ENCODE results near the gene GALNT15.

Gene GALNT15

GRCh38 chr3:16177382-16177781, 2.9 kb downstream of the GALNT15 start:
- no peak overlapping the region for H3K27ac ChIP-seq (ENCODE audit: low read length)
- H3K9me3 ChIP-seq (ENCODE audit: insufficient read depth, low read length) = no peaks in the 10 kb centered on the region
- no peak overlapping the region for H3K9ac ChIP-seq (ENCODE audit: low read length)
- TF ChIP-seq, protein P1, sequence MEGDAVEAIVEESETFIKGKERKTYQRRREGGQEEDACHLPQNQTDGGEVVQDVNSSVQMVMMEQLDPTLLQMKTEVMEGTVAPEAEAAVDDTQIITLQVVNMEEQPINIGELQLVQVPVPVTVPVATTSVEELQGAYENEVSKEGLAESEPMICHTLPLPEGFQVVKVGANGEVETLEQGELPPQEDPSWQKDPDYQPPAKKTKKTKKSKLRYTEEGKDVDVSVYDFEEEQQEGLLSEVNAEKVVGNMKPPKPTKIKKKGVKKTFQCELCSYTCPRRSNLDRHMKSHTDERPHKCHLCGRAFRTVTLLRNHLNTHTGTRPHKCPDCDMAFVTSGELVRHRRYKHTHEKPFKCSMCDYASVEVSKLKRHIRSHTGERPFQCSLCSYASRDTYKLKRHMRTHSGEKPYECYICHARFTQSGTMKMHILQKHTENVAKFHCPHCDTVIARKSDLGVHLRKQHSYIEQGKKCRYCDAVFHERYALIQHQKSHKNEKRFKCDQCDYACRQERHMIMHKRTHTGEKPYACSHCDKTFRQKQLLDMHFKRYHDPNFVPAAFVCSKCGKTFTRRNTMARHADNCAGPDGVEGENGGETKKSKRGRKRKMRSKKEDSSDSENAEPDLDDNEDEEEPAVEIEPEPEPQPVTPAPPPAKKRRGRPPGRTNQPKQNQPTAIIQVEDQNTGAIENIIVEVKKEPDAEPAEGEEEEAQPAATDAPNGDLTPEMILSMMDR (IDR thresholded peaks at IDR 0.05; ENCODE audit: low read depth, low read length) = no peak
- TF ChIP-seq EZH2phosphoT487 (IDR thresholded peaks at IDR 0.05; ENCODE audit: low read depth) = no peak
- H3K4me2 ChIP-seq (ENCODE audit: low read length) = no peak overlapping the region
- H3K27me3 ChIP-seq (ENCODE audit: low read depth, low read length) = peaks cover 55% of the 10 kb centered on the region
- no peak overlapping the region for H2AFZ ChIP-seq (ENCODE audit: low read depth, low read length)
- H4K20me1 ChIP-seq (ENCODE audit: insufficient read depth, low read length) = no peaks in the 10 kb centered on the region
- H3K36me3 ChIP-seq (replicated peaks; ENCODE audit: low read depth, low read length) = no peaks in the 10 kb centered on the region
- H3K4me1 ChIP-seq (ENCODE audit: low read length) = 0 out of 2 replicates have a peak, but pooled peaks cover 3% of the 10 kb centered on the region
- no peaks in the 10 kb centered on the region for H3K79me2 ChIP-seq (ENCODE audit: low read length)
- no peak overlapping the region for H3K4me3 ChIP-seq (ENCODE audit: low read length)

GRCh38 chr3:16177962-16178627, 3.6 kb downstream of the GALNT15 start:
- Histone ChIP-seq H3K4me3 (ENCODE audit: low read length) (peak overlapping the region; percentile 53), H3K4me2 (ENCODE audit: low read length) (peak overlapping the region; percentile 57), H3K4me1 (ENCODE audit: low read length) (0 out of 2 replicates have a peak, but pooled peaks cover 3% of the 10 kb centered on the region), H3K9me3 (ENCODE audit: insufficient read depth, low read length) (no peaks in the 10 kb centered on the region), H3K27me3 (ENCODE audit: low read depth, low read length) (peaks cover 50% of the 10 kb centered on the region), H4K20me1 (ENCODE audit: insufficient read depth, low read length) (no peaks in the 10 kb centered on the region), H3K27ac (ENCODE audit: low read length) (no peak overlapping the region), H2AFZ (ENCODE audit: low read depth, low read length) (peak overlapping the region; percentile 65), H3K9ac (ENCODE audit: low read length) (no peak overlapping the region), H3K79me2 (ENCODE audit: low read length) (no peaks in the 10 kb centered on the region), H3K36me3 (replicated peaks; ENCODE audit: low read depth, low read length) (no peaks in the 10 kb centered on the region)
- TF ChIP-seq EZH2phosphoT487 (IDR thresholded peaks at IDR 0.05; ENCODE audit: low read depth) = no peak
- TF ChIP-seq, protein P1 (IDR thresholded peaks at IDR 0.05; ENCODE audit: low read depth, low read length) = peak; percentile 98

- no peaks in the 10 kb centered on the region for H4K20me1 ChIP-seq (ENCODE audit: insufficient read depth, low read length)
- H3K9me3 ChIP-seq (ENCODE audit: insufficient read depth, low read length) = no peaks in the 10 kb centered on the region
- H2AFZ ChIP-seq (ENCODE audit: low read depth, low read length) = no peak overlapping the region
- peak overlapping the region; percentile 57 for H3K4me2 ChIP-seq (ENCODE audit: low read length)
- no peak for TF ChIP-seq EZH2phosphoT487 (IDR thresholded peaks at IDR 0.05; ENCODE audit: low read depth)
- TF ChIP-seq, protein P1 (IDR thresholded peaks at IDR 0.05; ENCODE audit: low read depth, low read length) = peak; percentile 1; the same call in 1 of the 2 replicates
- H3K9ac ChIP-seq (ENCODE audit: low read length) = no peak overlapping the region
- no peaks in the 10 kb centered on the region for H3K36me3 ChIP-seq (replicated peaks; ENCODE audit: low read depth, low read length)
- H3K4me1 ChIP-seq (ENCODE audit: low read length) = 0 out of 2 replicates have a peak, but pooled peaks cover 3% of the 10 kb centered on the region
- no peak overlapping the region for H3K4me3 ChIP-seq (ENCODE audit: low read length)
- H3K27ac ChIP-seq (ENCODE audit: low read length) = no peak overlapping the region
- H3K79me2 ChIP-seq (ENCODE audit: low read length) = no peaks in the 10 kb centered on the region
- peaks cover 45% of the 10 kb centered on the region for H3K27me3 ChIP-seq (ENCODE audit: low read depth, low read length)
Observed at GRCh38 chr3:16178628-16178988, 4.1 kb downstream of the GALNT15 start.

- Histone ChIP-seq H3K4me2 (ENCODE audit: low read length) (no peak overlapping the region), H3K4me3 (ENCODE audit: low read length) (no peak overlapping the region), H3K9me3 (ENCODE audit: insufficient read depth, low read length) (no peaks in the 10 kb centered on the region), H3K79me2 (ENCODE audit: low read length) (no peaks in the 10 kb centered on the region), H3K4me1 (ENCODE audit: low read length) (0 out of 2 replicates have a peak, but pooled peaks cover 3% of the 10 kb centered on the region), H3K27me3 (ENCODE audit: low read depth, low read length) (peaks cover 38% of the 10 kb centered on the region), H3K27ac (ENCODE audit: low read length) (no peak overlapping the region), H3K36me3 (replicated peaks; ENCODE audit: low read depth, low read length) (no peaks in the 10 kb centered on the region), H4K20me1 (ENCODE audit: insufficient read depth, low read length) (no peaks in the 10 kb centered on the region), H2AFZ (ENCODE audit: low read depth, low read length) (no peak overlapping the region), H3K9ac (ENCODE audit: low read length) (no peak overlapping the region)
- no peak for TF ChIP-seq EZH2phosphoT487 (IDR thresholded peaks at IDR 0.05; ENCODE audit: low read depth)
- TF ChIP-seq, protein P1 (IDR thresholded peaks at IDR 0.05; ENCODE audit: low read depth, low read length) = no peak
Observed at GRCh38 chr3:16179261-16179660, 4.8 kb downstream of the GALNT15 start.
